Large intestine (tissue), 3 donors: Measurements from ENCODE around the gene PBOV1. TPM values are rescaled to one million over a fixed set of nuclear protein-coding genes. Genes with fewer than 3 reads are reported as not detected.

Experiments used
- DNase-seq, 2 donors: peaks; one replicate each; pipeline versions ENCODE4 v3.0.0 to v3.0.0-alpha.2; 2013
- H3K27ac ChIP-seq: one replicate; pipeline ENCODE4 v1.5.1; 2013; ENCODE audit warnings: low read length
- H3K27me3 ChIP-seq: 2 replicates; pipeline ENCODE4 v1.6.1; 2013; ENCODE audit warnings: low read length; ENCODE audit not compliant: control insufficient read depth, insufficient read depth
- H3K36me3 ChIP-seq: 2 replicates; pipeline ENCODE4 v1.6.1; 2013; ENCODE audit warnings: low read length; ENCODE audit not compliant: control insufficient read depth, insufficient read depth
- H3K4me1 ChIP-seq: one replicate; pipeline ENCODE4 v1.6.1; 2013; ENCODE audit warnings: low read length; ENCODE audit not compliant: control insufficient read depth, insufficient read depth
- H3K4me3 ChIP-seq: one replicate; pipeline ENCODE4 v1.5.1; 2013; ENCODE audit warnings: low read length
- H3K9me3 ChIP-seq: one replicate; pipeline ENCODE4 v1.6.1; 2013; ENCODE audit warnings: mild to moderate bottlenecking, low read depth, low read length, moderate library complexity; ENCODE audit not compliant: control insufficient read depth
- WGBS: methylation state at CpG from one replicate; pipeline ENCODE4 v1.1.5; 2013; ENCODE audit warnings: low lambda C conversion rate; ENCODE audit not compliant: insufficient coverage; 5-methylcytosine and 5-hydroxymethylcytosine counted together
- polyA plus RNA-seq: library from polyadenylated mRNA; unstranded; fragments of 120-200 nt; gene quantifications from one replicate; pipeline ENCODE4 v1.2.1, GENCODE V29; 2013

The PBOV1 gene
- polyA plus RNA-seq, 1 donor = not detected

DNA sequence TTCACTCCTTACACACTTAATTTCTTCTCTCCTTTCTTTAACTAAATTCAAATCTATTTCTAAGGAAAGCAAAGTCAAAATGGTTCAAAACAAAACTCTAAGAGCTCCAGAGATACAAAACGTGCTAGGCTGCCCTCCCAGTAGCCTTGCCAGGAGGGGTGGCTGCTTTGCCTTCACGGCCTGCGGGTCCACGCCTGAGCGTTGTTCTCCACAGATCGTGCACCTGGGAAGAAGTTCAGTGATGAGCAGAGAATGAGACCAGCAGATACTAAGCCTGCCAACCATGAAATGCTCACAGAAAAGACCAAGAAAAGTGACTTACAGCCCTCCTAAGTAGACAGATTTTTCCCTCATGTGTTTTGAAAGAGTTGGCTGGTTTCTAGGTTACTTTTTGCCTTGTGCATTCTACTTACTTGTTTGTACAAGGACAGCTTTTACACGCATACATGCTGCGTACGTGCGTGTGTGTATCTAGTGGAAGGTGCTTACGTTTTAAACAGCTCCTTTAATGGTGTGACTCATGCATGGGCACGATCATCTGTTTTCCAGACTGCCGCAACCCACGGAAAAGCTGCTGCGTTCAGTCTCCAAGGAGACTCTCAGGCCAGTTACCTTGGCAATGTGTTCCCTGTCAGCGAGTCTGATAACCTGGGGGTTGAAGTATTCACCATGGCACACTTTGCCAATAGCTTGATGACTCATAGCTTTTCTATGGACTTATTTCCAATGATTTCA is 32.4 kb upstream of the PBOV1 start:
- Histone ChIP-seq H3K36me3 (no peaks in the 10 kb centered on the region), H3K27me3 (no peaks in the 10 kb centered on the region), H3K4me1 (no peaks in the 10 kb centered on the region), H3K27ac (no peak overlapping the region), H3K9me3 (no peaks in the 10 kb centered on the region), H3K4me3 (no peak overlapping the region)
- no CpG with 5 or more reads among the region's 16 CpGs for WGBS
- DNase-seq = peak; percentile 8 to 29

DNA sequence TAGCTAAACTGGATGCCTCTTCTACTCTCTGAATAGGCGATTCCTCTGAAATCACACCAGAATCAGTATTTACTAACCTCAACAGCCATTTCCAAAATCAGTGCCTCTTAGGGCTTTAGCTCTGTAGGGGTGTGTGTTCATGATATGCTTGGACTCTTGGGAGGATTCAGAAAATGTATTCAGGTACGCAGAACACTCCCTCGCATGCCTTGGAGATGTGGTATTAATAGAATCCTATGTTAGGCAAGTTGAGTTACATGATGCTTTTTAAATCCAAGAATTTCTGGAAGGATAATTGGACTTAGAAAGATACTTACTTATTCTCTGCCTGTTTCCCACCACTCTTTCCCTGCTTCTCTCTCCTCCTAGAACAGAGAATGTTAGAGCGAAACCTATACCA is 31.8 kb upstream of the PBOV1 start:
- H3K27me3 ChIP-seq = no peaks in the 10 kb centered on the region
- no peaks in the 10 kb centered on the region for H3K9me3 ChIP-seq
- H3K27ac ChIP-seq = no peak overlapping the region
- H3K36me3 ChIP-seq = no peaks in the 10 kb centered on the region
- 100% methylated on average over 1 of the region's 4 CpGs for WGBS
- H3K4me3 ChIP-seq = no peak overlapping the region
- no peaks in the 10 kb centered on the region for H3K4me1 ChIP-seq
- no peak for DNase-seq

DNA sequence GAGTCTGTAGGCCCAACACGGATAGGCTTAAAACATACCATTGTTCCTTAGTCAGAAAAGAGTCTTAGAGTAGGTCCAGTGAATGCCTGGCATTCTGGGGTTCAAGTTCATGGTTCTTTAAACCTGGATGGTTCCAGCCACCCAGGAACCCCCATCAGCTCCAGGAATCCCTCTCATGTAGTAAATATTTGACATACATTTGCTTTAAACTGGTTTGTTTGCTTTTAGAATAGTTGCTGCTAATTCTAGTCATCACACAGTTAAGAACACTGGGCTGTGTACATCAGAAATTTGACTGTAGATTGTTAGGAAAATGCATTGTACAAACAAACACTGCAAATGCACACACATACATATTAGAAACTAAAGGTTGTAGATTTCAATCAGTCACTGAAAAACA is 30.6 kb upstream of the PBOV1 start:
- no peak overlapping the region for H3K27ac ChIP-seq

DNA sequence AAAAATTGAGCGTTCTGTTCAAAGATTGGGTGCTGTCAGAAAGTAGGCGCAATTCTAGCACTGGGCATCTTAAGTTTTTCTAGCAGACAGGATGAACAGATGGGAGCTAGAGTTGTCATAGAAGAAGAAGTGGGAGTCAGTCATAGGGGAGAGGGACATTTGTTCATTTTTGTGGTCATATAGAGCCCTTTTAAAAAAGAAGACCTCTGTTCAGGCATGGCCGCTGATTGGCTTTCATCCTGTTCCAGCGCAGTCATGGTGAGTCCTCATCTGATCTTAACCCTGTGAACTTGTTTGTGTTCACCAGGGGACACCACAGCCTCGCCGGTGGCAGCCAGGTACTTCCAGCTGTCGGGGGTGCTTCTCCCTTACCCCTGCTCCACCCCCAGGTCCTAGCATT is 29.7 kb upstream of the PBOV1 start:
- Histone ChIP-seq H3K4me1 (no peaks in the 10 kb centered on the region), H3K27ac (no peak overlapping the region), H3K27me3 (no peaks in the 10 kb centered on the region), H3K36me3 (no peaks in the 10 kb centered on the region), H3K9me3 (no peaks in the 10 kb centered on the region), H3K4me3 (no peak overlapping the region)
- 100% methylated on average over 2 of the region's 7 CpGs for WGBS
- DNase-seq = no peak

More for the DNA sequence above, 30.6 kb upstream of the PBOV1 start:
- Histone ChIP-seq H3K36me3 (no peaks in the 10 kb centered on the region), H3K4me1 (no peaks in the 10 kb centered on the region), H3K27me3 (no peaks in the 10 kb centered on the region), H3K9me3 (no peaks in the 10 kb centered on the region), H3K4me3 (no peak overlapping the region)
- WGBS = no CpG with 5 or more reads among the region's 1 CpG
- DNase-seq = no peak

DNA sequence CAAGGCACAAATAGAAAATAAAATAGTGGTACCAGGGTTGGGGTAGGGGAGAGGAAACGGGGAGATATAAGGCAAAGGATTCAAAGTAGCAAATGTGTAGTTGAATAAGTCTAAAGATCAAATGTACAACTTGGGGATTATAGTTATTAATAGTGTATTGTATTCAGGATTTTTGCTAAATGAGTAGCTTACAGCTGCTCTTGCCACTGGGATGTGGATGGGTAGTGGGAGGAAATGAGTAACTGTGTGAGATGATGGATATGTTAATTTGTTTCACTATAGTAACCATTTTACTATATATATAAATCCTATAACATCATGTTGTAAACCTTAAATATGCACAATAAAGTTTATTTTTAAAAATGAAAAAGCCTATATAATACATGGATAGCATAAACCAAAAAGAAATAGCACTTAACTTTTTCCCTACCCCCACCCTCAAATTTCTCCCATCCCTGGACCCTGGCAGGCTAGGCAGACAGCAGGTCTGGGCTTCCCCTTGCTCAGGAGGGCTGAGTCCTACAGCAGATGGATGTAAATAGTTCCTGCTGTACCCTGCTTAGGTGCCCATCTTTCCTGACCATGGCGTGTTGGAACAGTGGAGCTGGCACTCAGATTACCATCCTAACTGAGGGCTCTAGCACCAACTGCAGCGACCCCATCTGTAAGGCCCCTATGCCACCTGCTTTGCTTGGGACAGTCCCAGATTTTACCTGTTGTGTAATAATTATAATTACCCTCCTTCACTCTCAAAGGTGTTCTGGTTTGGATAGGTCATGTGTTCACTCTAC is 28.6 kb upstream of the PBOV1 start:
- WGBS = 100% methylated on average over 1 of the region's 3 CpGs
- H3K27ac ChIP-seq = no peak overlapping the region
- H3K9me3 ChIP-seq = no peaks in the 10 kb centered on the region
- no peak overlapping the region for H3K4me3 ChIP-seq
- no peaks in the 10 kb centered on the region for H3K36me3 ChIP-seq
- no peaks in the 10 kb centered on the region for H3K4me1 ChIP-seq
- DNase-seq = no peak
- no peaks in the 10 kb centered on the region for H3K27me3 ChIP-seq

DNA sequence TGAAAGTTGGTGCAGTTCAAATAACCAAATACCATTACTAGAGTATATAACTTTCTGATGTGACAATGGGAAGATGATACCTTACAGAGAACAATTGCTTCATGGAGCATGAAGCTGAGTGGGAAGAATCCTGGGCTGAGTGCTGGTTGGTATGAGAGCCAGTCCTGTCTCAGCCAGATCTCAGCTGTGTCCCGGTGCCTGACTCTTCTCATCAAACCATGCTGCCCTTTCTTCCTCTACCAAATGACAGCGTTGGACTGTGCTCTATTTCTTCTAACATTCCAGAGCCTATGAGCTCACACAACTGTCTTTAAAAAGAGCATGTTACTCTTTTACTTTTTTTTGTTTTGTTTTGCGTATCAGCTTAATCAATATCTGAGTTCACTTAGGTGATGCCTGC is 27.5 kb upstream of the PBOV1 start:
- 100% methylated on average over 1 of the region's 3 CpGs for WGBS
- H3K4me3 ChIP-seq = no peak overlapping the region
- H3K9me3 ChIP-seq = no peaks in the 10 kb centered on the region
- DNase-seq = no peak
- no peaks in the 10 kb centered on the region for H3K36me3 ChIP-seq
- H3K27ac ChIP-seq = no peak overlapping the region
- H3K4me1 ChIP-seq = no peaks in the 10 kb centered on the region
- no peaks in the 10 kb centered on the region for H3K27me3 ChIP-seq

DNA sequence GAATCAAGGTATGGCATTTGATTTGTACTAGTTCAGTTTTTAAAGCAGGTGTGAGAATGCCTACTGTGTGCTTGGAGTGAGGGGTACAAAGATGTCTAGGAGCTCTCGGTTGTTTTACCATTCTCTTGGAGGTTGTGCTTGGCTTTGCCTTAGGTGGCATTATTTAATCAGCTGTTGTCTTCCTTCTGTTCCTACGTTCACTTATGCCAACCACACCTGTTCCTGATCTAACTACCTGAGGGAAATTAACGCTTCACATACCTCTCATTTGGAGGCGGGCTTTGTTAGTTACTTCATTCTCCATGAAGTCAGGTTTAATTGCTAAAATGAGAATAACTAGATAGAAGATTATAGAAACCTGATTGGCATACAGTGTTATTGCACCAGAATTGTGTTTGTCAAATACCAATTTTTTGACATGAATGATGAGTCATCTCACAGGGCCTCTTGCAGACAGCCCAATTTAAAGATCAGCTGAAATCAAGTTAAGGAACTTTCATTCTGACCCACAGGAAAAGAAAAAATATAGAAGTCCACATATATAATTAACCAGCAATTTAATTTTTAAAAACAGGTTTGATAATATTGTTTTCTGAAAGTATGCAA is 24.8 kb upstream of the PBOV1 start:
- no peak for DNase-seq
- Histone ChIP-seq H3K36me3 (no peaks in the 10 kb centered on the region), H3K4me3 (no peak overlapping the region), H3K9me3 (no peaks in the 10 kb centered on the region), H3K27ac (no peak overlapping the region), H3K4me1 (no peaks in the 10 kb centered on the region), H3K27me3 (no peaks in the 10 kb centered on the region)
- 100% methylated on average over 1 of the region's 4 CpGs for WGBS

DNA sequence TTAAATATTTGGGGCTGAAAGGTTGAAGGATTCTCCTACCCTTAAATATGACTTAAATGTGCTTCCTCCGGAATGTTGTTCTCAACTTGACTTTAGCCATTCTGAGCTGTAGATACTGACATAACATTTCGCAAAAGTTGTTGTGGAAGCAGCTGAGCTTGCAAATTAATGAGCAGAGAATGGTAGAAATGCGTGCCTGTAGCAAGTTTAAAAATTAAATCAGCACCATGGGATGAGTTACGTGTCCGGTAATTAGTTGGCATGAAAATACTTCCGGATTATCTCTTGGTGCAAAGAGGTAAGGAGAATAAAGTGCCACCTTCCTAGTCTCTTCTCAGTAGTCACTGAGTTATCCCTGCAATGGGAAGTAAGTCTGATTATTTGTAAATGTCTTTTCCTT is 23.6 kb upstream of the PBOV1 start:
- Histone ChIP-seq H3K4me3 (no peak overlapping the region), H3K27ac (no peak overlapping the region), H3K9me3 (no peaks in the 10 kb centered on the region), H3K27me3 (no peaks in the 10 kb centered on the region), H3K4me1 (no peaks in the 10 kb centered on the region), H3K36me3 (no peaks in the 10 kb centered on the region)
- no peak for DNase-seq
- 100% methylated on average over 2 of the region's 6 CpGs for WGBS

DNA sequence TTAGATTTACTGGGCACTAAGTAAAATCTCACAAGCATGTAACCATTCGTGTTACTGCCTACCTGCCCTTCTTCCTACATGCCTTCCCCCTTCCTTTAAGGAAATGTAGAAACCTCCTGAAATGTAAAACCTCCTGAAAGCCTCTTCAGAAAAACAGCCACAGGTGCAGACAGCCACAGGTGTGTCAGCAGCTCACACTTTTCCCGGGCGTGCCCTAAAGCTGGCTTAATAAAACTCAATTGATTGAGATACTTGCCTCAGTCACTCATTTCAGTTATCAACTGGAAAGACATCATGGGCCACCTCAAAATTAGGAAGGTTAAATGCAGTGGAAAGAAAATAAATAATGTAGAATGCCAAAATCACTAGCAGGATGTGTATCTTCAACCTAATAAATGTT is 23.1 kb upstream of the PBOV1 start:
- Histone ChIP-seq H3K4me1 (no peaks in the 10 kb centered on the region), H3K4me3 (no peak overlapping the region), H3K36me3 (no peaks in the 10 kb centered on the region), H3K9me3 (no peaks in the 10 kb centered on the region), H3K27me3 (no peaks in the 10 kb centered on the region), H3K27ac (no peak overlapping the region)
- WGBS = no CpG with 5 or more reads among the region's 3 CpGs
- DNase-seq = no peak

DNA sequence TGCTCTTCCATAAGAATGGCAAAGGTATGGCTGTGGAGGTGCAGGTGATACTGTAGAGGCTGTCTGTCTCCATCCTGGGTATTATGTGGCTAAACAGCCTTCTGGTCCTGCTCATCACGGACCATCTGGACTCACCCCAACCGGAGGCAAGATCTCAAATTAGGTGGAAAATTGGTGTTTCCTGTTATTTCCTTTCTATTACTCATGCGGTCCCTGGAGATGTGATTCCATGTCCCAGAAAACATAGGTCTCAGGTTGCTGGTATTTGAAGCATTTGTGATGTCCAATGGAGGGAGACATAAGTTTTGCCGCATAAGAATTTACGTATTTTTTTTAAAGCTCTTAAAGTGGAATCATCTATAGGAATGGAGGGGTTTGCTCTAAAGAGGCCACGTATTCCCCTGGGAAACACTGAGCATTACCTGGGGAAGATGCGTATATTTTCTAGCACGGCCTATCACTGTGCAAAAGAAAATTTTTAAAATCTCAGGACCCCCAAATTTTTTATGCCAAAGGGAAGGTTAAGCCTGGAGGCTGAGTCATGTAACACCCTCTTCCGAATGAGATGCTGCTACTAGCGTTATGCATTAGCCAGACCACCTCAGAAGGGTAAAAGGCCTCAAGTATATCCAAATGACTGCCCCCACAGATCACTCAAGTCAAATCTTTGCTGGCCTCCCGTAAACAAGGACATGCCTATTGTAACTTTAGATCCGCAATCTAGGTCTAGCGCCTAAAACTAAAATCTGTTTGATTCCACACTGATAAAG is 22.4 kb upstream of the PBOV1 start:
- H3K27me3 ChIP-seq = no peaks in the 10 kb centered on the region
- H3K27ac ChIP-seq = no peak overlapping the region
- H3K9me3 ChIP-seq = no peaks in the 10 kb centered on the region
- H3K36me3 ChIP-seq = no peaks in the 10 kb centered on the region
- no peak overlapping the region for H3K4me3 ChIP-seq
- H3K4me1 ChIP-seq = no peaks in the 10 kb centered on the region
- 90% methylated on average over 2 of the region's 13 CpGs for WGBS
- DNase-seq = no peak
